Thymus (tissue), 11 donors: Measurements from ENCODE around the gene BMPR1A. TPM values are rescaled to one million over a fixed set of nuclear protein-coding genes. Genes with fewer than 3 reads are reported as not detected.

Experiments used
- DNase-seq, 9 donors: peaks; one replicate each; pipeline ENCODE4 v3.0.0-alpha.2; 2013; ENCODE audit warnings: low spot score in 9 of 9, low read depth in 6 of 9, missing footprints in 1 of 9
- H3K27ac ChIP-seq, 2 donors: one replicate each; pipeline ENCODE4 v1.5.1; 2013; ENCODE audit warnings: control low read depth in 1 of 2, low read depth in 1 of 2, low read length in 1 of 2, mild to moderate bottlenecking in 1 of 2, moderate library complexity in 1 of 2
- H3K27me3 ChIP-seq, 2 donors: one replicate each; pipeline ENCODE4 v1.5.1; 2013; ENCODE audit warnings: low read length in 1 of 2; ENCODE audit not compliant: control insufficient read depth in 2 of 2, insufficient read depth in 1 of 2
- H3K36me3 ChIP-seq, 2 donors: one replicate each; pipeline ENCODE4 v1.5.1; 2013; ENCODE audit warnings: low read length in 1 of 2, mild to moderate bottlenecking in 1 of 2, moderate library complexity in 1 of 2; ENCODE audit not compliant: control insufficient read depth in 2 of 2, insufficient read depth in 2 of 2
- H3K4me1 ChIP-seq, 2 donors: one replicate each; pipeline ENCODE4 v1.5.1; 2013; ENCODE audit warnings: low read length in 2 of 2; ENCODE audit not compliant: control insufficient read depth in 2 of 2, insufficient read depth in 2 of 2
- H3K4me3 ChIP-seq, 2 donors: one replicate each; pipeline ENCODE4 v1.5.1; 2013; ENCODE audit warnings: low read length in 2 of 2, control low read depth in 1 of 2, mild to moderate bottlenecking in 1 of 2
- H3K9me3 ChIP-seq, 2 donors: one replicate each; pipeline ENCODE4 v1.5.1; 2013; ENCODE audit warnings: low read length in 1 of 2, mild to moderate bottlenecking in 1 of 2; ENCODE audit not compliant: control insufficient read depth in 2 of 2, insufficient read depth in 1 of 2
- WGBS: extraction: QIAGEN DNeasy Blood & Tissue Kit; methylation state at CpG from one replicate; pipeline ENCODE4 v1.1.7; 2013; 5-methylcytosine and 5-hydroxymethylcytosine counted together
- polyA plus RNA-seq: library from polyadenylated mRNA; stranded (reverse); fragments of 200-250 nt; gene quantifications from one replicate; pipeline ENCODE4 v1.2.3, GENCODE V29; 2013
- total RNA-seq: library from RNA; stranded (reverse); fragments of 120-200 nt; gene quantifications from one replicate; pipeline ENCODE4 v1.2.4, GENCODE V29; 2013
- donor health status: healthy.

Gene BMPR1A
- total and polyA plus RNA-seq, 2 donors: 5.5 to 10.4 TPM

GRCh38 chr10:86786368-86786767 is 29.9 kb downstream of the BMPR1A start:
- Histone ChIP-seq H3K9me3 (no peaks in the 10 kb centered on the region), H3K36me3 (no peaks in the 10 kb centered on the region), H3K4me1 (no peaks in the 10 kb centered on the region), H3K27me3 (no peaks in the 10 kb centered on the region), H3K4me3 (no peak overlapping the region), H3K27ac (no peak overlapping the region)
- 59% methylated on average over 4 of the region's 4 CpGs for WGBS
- no peak for DNase-seq

DNA sequence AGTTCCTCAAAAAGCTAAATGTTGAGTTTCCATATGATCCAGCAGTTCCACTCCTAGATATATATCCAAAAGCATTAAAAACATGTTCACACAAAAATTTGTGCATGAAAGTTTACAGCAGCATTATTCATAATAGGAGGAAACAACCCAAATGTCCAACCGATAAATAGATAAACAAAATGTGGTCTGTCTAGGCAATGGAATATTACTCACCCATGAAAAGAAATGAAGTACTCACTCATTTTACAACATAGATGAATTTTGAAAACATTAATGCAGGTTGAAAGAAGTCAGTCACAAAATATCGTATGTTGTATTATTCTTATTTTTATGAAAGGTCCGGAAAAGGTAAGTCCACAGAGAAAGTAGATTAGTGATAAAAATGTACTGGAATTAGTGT is 34.0 kb downstream of the BMPR1A start:
- no peaks in the 10 kb centered on the region for H3K36me3 ChIP-seq
- H3K4me3 ChIP-seq: no peak overlapping the region
- H3K27ac ChIP-seq: no peak overlapping the region
- 99% methylated on average over 3 of the region's 3 CpGs for WGBS
- no peak for DNase-seq
- no peaks in the 10 kb centered on the region for H3K9me3 ChIP-seq
- no peaks in the 10 kb centered on the region for H3K4me1 ChIP-seq
- H3K27me3 ChIP-seq: no peaks in the 10 kb centered on the region

DNA sequence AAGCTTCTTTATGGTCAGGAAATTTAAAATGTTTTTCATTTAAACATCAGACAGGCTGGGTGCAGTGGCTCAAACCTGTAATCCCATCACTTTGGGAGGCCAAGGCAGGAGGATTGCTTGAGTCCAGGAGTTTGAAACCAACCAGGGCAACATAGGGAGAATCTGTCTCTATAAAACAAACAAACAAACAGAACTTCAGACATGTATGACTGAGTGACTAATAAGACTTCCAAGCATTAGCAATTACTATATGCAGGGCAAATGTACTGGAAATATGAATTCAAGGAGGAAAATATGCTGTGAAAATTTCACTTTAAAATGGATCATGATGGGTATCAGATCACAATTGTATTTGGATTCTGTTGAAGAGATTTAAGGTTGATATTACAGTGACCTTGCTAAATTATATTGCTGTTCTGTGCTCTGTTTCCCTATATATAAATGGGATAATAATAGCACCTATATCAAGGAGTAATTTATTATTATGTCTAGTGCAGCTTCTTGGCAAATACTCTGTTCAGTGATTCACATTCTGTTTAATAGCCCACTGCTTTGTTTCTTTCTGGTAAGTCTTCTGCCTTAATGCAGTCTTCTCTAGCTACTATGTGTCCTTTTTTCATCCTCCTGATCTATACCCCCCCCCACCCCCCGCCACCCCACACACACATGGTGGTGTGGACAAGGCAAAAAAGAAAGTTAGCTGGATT is 36.2 kb downstream of the BMPR1A start:
- H3K36me3 ChIP-seq: no peaks in the 10 kb centered on the region
- H3K9me3 ChIP-seq: no peaks in the 10 kb centered on the region
- DNase-seq: no peak
- no peak overlapping the region for H3K4me3 ChIP-seq
- H3K27me3 ChIP-seq: no peaks in the 10 kb centered on the region
- H3K4me1 ChIP-seq: no peaks in the 10 kb centered on the region
- 98% methylated on average over 1 of the region's 1 CpG for WGBS
- H3K27ac ChIP-seq: no peak overlapping the region

- H3K36me3 ChIP-seq: no peaks in the 10 kb centered on the region
- no peaks in the 10 kb centered on the region for H3K9me3 ChIP-seq
- no peaks in the 10 kb centered on the region for H3K4me1 ChIP-seq
- no peak for DNase-seq
- H3K27me3 ChIP-seq: no peaks in the 10 kb centered on the region
- no peak overlapping the region for H3K27ac ChIP-seq
- WGBS: 96% methylated on average over 4 of the region's 4 CpGs
- no peak overlapping the region for H3K4me3 ChIP-seq
Measured at GRCh38 chr10:86793696-86794095, 37.3 kb downstream of the BMPR1A start.

- Histone ChIP-seq H3K4me1 (no peaks in the 10 kb centered on the region), H3K27ac (no peak overlapping the region)
- no peak for DNase-seq
Measured at GRCh38 chr10:86795353-86795752, 38.9 kb downstream of the BMPR1A start.

DNA sequence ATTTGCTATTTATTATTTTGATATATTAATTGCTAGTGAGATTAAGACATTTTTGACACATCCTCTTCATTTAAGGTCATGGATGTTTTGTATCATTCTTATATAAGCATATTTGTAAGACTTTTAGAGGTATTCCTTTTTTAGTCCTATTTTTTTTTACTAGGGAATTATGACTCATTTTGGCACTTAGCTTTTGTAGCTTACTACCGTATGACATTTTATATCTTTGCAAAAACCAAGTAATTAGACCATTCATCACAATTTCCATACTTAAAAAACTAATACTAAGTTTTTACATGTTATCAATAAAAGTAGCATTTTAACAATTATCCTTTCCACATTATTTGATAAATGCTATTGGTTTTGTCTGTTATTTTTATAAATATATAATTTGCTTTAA is 41.6 kb downstream of the BMPR1A start:
- no peak for DNase-seq
- H3K27me3 ChIP-seq: peaks cover 0 to 2% of the 10 kb centered on the region in 2 donors
- H3K4me1 ChIP-seq: no peaks in the 10 kb centered on the region
- no peaks in the 10 kb centered on the region for H3K9me3 ChIP-seq
- no peak overlapping the region for H3K4me3 ChIP-seq
- no peaks in the 10 kb centered on the region for H3K36me3 ChIP-seq
- no peak overlapping the region for H3K27ac ChIP-seq
- 96% methylated on average over 1 of the region's 1 CpG for WGBS

More at GRCh38 chr10:86795353-86795752, 38.9 kb downstream of the BMPR1A start:
- H3K36me3 ChIP-seq: no peaks in the 10 kb centered on the region
- H3K9me3 ChIP-seq: no peaks in the 10 kb centered on the region
- H3K4me3 ChIP-seq: no peak overlapping the region
- WGBS: 74% methylated on average over 3 of the region's 3 CpGs
- peaks cover 0 to 2% of the 10 kb centered on the region in 2 donors for H3K27me3 ChIP-seq

DNA sequence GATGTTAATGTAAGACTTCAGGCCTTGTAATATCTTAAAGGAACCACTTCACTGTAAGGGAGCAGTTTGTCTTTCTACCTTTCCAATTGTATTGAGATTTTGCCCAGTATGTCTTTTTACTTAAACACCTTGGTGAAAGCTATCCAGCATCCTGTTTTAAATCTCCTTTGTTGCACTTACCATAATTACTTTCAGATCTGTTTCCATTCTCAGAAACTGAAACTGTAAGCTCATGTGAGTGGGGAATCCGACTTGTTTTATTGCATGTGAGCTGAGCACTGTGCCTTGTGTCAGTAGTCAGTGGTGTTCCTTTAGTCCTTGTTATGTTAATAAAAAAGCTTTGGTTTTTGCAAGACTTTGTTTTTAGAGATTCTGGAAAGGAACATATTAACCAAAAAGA is 42.2 kb downstream of the BMPR1A start:
- H3K27me3 ChIP-seq: peaks cover 0 to 2% of the 10 kb centered on the region in 2 donors
- peak in 2 of 9 donors; percentile 2 to 20 for DNase-seq
- H3K4me1 ChIP-seq: no peaks in the 10 kb centered on the region
- no peaks in the 10 kb centered on the region for H3K36me3 ChIP-seq
- WGBS: 87% methylated on average over 1 of the region's 1 CpG
- no peak overlapping the region for H3K4me3 ChIP-seq
- H3K9me3 ChIP-seq: no peaks in the 10 kb centered on the region
- no peak overlapping the region for H3K27ac ChIP-seq

DNA sequence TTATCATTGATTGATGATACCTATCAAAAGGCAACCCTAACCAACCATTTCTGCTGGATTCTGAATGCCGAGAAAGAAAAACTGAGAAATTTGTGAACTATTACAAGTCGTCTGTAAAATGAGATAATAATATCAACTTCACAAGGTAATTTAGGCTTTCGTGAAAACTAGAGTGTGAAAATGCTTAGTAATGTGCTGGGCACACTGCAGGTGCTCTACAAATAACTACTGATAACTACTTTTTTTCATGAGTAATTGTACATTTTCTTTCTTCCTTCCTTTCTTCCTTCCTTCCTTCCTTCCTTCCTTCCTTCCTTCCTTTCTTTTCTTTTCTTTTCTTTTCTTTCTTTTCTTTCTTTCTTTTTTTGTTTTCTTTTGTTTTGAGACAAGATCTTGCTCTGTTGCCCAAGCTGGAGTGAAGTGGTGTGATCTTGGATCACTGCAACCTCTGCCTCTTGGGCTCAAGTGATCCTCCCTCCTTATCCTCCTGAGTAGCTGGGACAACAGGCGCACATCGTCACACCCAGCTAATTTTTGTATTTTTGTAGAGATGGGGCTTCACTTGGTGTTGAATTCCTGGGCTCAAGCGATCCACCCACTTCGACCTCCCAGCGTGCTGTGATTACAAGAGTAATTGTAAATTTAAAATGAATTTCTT is 42.9 kb downstream of the BMPR1A start:
- H3K4me3 ChIP-seq: no peak overlapping the region
- H3K27me3 ChIP-seq: peaks cover 0 to 2% of the 10 kb centered on the region in 2 donors
- no peaks in the 10 kb centered on the region for H3K36me3 ChIP-seq
- no peaks in the 10 kb centered on the region for H3K4me1 ChIP-seq
- H3K9me3 ChIP-seq: no peaks in the 10 kb centered on the region
- no peak overlapping the region for H3K27ac ChIP-seq
- DNase-seq: no peak
- WGBS: 93% methylated on average over 8 of the region's 8 CpGs

DNA sequence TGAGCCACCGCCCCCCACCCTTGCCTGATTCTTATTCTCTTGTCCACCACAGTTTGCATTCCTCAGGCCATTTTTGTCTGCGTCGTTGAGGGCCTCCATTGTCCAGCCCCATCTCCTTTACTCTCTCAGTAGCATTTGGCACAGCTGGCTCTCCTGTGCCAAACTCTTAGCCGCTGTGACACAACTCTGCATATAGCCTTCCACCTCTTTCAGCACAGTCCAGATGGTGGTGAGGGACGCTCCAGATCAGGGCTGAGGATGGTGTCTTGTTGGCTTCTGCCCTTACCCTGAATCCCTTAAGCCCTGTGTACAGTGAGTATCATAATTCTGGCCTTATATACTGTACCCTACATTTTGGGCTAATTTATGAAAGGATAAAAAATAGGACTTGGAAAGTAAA is 45.6 kb downstream of the BMPR1A start:
- Histone ChIP-seq H3K4me3 (no peak overlapping the region), H3K4me1 (no peaks in the 10 kb centered on the region), H3K36me3 (no peaks in the 10 kb centered on the region), H3K9me3 (no peaks in the 10 kb centered on the region), H3K27me3 (peaks cover 0 to 2% of the 10 kb centered on the region in 2 donors), H3K27ac (no peak overlapping the region)
- WGBS: 85% methylated on average over 5 of the region's 5 CpGs
- DNase-seq: no peak
